ENCODE results near the gene RAPGEF5.

RAPGEF5 gene

DNA sequence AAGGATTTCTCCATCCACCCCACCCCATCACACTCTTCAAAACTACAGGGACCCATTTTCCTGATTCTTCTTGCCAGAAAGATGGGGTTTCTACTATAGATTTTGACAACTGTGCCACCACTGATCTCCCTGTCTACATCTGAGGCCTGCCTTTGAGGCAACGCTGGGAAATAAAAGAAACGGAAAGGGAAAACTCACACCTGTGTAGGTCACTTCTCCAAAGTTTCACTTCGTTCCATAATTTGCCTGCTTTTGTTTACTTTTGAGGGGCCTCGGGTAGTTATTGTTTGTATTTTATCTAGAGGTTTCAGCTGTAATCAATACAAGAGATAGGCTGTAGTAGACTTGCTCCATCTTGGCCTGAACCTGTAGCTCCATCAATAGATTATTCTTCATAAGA lies 56.1 kb downstream of the RAPGEF5 start:
- TF ChIP-seq, protein P1, sequence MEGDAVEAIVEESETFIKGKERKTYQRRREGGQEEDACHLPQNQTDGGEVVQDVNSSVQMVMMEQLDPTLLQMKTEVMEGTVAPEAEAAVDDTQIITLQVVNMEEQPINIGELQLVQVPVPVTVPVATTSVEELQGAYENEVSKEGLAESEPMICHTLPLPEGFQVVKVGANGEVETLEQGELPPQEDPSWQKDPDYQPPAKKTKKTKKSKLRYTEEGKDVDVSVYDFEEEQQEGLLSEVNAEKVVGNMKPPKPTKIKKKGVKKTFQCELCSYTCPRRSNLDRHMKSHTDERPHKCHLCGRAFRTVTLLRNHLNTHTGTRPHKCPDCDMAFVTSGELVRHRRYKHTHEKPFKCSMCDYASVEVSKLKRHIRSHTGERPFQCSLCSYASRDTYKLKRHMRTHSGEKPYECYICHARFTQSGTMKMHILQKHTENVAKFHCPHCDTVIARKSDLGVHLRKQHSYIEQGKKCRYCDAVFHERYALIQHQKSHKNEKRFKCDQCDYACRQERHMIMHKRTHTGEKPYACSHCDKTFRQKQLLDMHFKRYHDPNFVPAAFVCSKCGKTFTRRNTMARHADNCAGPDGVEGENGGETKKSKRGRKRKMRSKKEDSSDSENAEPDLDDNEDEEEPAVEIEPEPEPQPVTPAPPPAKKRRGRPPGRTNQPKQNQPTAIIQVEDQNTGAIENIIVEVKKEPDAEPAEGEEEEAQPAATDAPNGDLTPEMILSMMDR (IDR thresholded peaks at IDR 0.05; ENCODE audit: low read depth, low read length) = no peak
- DNase-seq = no peak
- Histone ChIP-seq H3K9me3 (ENCODE audit: severe bottlenecking) (no peaks in the 10 kb centered on the region), H3K4me3 (ENCODE audit: low read depth, low read length) (no peak overlapping the region), H3K27me3 (ENCODE audit: insufficient read depth, low read depth, severe bottlenecking) (no peaks in the 10 kb centered on the region), H3K27ac (no peak overlapping the region), H3K36me3 (peaks cover 4% of the 10 kb centered on the region)

DNA sequence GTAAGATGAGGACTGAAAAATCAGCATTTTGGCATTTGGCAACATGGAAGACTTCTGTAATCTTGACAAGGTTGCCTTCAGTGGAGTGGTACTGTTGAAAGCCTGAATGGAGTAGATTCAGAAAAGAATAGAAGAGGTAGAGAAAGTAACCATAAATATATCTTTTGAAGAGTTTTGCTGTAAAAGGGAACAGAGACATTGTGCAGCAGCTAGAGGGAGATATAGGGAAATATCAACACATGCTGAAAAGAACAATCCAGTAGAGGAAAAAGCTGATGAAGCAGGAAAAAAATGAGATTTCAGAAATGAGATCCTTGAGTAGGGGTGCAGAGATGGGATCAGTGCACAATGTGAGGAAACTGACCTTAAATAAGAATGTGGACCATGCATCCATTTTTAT lies 60.0 kb downstream of the RAPGEF5 start:
- TF ChIP-seq, protein P1 (IDR thresholded peaks at IDR 0.05; ENCODE audit: low read depth, low read length) = no peak
- DNase-seq = no peak
- Histone ChIP-seq H3K36me3 (no peaks in the 10 kb centered on the region; the same call in 1 of the 2 replicates), H3K4me3 (ENCODE audit: low read depth, low read length) (no peak overlapping the region), H3K27ac (no peak overlapping the region), H3K9me3 (ENCODE audit: severe bottlenecking) (no peaks in the 10 kb centered on the region), H3K27me3 (ENCODE audit: insufficient read depth, low read depth, severe bottlenecking) (no peaks in the 10 kb centered on the region)

DNA sequence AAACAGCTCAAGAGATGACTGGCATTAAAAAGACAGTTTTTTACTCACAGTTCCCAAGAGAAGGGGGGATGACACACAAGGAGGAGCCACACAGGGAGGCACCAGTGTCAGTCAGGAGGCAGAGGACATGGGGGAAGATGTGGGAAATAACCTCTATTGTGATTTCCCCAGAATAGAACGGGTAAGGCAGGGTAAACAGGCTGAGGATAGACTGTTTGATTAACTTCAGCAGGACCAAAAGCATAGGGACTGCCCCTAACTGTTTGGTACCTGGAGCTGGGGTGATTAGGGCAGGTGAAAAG lies 60.7 kb downstream of the RAPGEF5 start:
- TF ChIP-seq, protein P1 (IDR thresholded peaks at IDR 0.05; ENCODE audit: low read depth, low read length) = no peak
- H3K36me3 ChIP-seq = no peaks in the 10 kb centered on the region
- no peak overlapping the region for H3K27ac ChIP-seq
- no peaks in the 10 kb centered on the region for H3K27me3 ChIP-seq (ENCODE audit: insufficient read depth, low read depth, severe bottlenecking)
- DNase-seq = no peak
- H3K9me3 ChIP-seq (ENCODE audit: severe bottlenecking) = no peaks in the 10 kb centered on the region
- no peak overlapping the region for H3K4me3 ChIP-seq (ENCODE audit: low read depth, low read length)

DNA sequence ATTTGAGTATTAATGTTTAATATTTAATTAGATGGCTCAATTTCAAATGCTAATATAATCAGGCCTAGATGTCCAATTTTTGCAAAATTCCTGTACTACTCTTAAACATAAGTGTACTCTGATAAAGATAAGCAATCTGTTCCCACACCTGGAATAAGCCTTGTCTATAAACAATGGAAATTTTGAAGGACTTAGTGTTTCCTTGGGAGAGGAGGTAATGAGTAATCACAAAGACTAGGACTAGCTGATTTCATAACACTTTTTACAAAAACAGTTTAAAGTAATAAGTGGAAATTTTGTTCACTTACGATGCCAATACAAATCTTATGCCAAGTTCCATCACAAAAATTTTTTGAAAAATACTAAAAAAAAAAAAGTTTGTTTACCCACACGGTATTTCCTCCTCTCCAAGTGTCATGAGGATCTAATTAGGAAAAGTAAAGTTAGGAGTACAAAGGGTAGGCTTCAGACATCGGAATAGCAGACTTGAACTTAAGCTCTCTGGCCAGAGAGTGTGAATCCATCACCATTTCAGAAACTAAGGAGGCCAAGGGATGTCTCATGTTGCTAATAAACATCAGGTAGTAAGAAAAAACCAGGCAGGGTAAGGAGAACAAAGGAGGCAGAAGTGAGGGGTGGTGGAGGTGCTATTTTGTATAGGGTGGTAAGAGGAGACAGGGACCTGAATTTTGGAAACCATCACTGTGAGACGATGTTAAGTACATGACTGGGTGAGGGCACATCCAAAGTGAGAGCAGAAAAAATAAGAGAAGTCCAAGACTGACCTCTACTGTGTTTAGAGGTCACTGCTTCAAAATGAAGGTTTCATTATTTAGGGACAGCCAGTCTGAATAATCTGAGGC lies 61.3 kb downstream of the RAPGEF5 start:
- H3K4me3 ChIP-seq (ENCODE audit: low read depth, low read length) = no peak overlapping the region
- H3K27ac ChIP-seq = no peak overlapping the region
- DNase-seq = no peak
- no peaks in the 10 kb centered on the region for H3K36me3 ChIP-seq
- H3K27me3 ChIP-seq (ENCODE audit: insufficient read depth, low read depth, severe bottlenecking) = no peaks in the 10 kb centered on the region
- H3K9me3 ChIP-seq (ENCODE audit: severe bottlenecking) = no peaks in the 10 kb centered on the region
- TF ChIP-seq, protein P1 (IDR thresholded peaks at IDR 0.05; ENCODE audit: low read depth, low read length) = no peak

DNA sequence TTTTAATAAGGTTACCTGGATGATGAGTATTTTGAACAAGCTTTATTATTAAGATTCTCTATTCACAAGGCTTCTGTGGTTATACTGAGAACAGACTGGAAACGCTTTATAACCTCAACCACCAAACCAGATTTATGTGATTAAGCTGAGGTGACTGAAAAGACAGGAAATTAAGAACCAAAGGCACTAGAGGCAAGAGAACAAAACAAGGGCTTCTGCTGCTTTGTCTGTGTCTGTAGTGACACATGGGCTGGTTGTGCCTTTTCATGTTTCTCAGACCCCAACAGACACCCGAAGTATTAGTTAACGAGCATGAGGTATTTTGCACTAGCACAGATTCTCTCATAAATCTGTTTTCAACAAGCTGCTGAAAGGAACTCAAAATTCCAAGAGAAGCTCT lies 64.4 kb downstream of the RAPGEF5 start:
- no peaks in the 10 kb centered on the region for H3K27me3 ChIP-seq (ENCODE audit: insufficient read depth, low read depth, severe bottlenecking)
- TF ChIP-seq, protein P1 (IDR thresholded peaks at IDR 0.05; ENCODE audit: low read depth, low read length) = no peak
- H3K27ac ChIP-seq = peak overlapping the region; percentile 17
- no peaks in the 10 kb centered on the region for H3K9me3 ChIP-seq (ENCODE audit: severe bottlenecking)
- H3K4me3 ChIP-seq (ENCODE audit: low read depth, low read length) = no peak overlapping the region
- peaks cover 14% of the 10 kb centered on the region for H3K36me3 ChIP-seq
- no peak for DNase-seq

DNA sequence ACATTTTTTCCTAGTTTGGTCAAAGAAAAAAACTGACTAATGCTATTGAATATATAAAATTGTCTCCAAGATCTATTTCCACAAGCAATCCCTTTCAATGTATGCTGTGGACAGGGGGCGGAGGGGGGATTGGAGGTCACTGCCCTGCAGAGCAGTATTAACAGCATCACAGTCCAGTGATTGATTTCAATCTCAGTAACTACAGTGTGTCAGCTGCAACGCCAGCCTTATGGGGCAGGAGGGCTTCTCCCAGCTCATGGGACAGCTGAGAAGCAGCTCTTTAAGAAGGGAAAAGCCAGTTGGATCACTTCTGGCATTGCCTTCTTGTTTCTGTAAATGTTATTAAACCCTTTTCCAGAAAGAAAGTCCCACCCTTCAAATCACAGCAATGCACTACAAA lies 65.0 kb downstream of the RAPGEF5 start:
- Histone ChIP-seq H3K4me3 (ENCODE audit: low read depth, low read length) (no peak overlapping the region), H3K36me3 (peaks cover 14% of the 10 kb centered on the region), H3K27ac (peak overlapping the region; percentile 17), H3K9me3 (ENCODE audit: severe bottlenecking) (no peaks in the 10 kb centered on the region), H3K27me3 (ENCODE audit: insufficient read depth, low read depth, severe bottlenecking) (no peaks in the 10 kb centered on the region)
- peak; percentile 66 for DNase-seq
- TF ChIP-seq, protein P1 (IDR thresholded peaks at IDR 0.05; ENCODE audit: low read depth, low read length) = no peak

Data from WERI-Rb-1 (cell line).